BLaER1 treated with 17β-estradiol and CSF1 and Interleukin-3, amounts not matched to agents 10 nM and 100 nM (cell line): ENCODE data around the gene OXER1.

ENCODE experiments used
- H3K27ac ChIP-seq, 11 experiments: shearing (Covaris generic); formaldehyde crosslinking; 2 replicates each; pipeline ENCODE4 v1.8.1; 2022
- H3K27me3 ChIP-seq, 11 experiments: shearing (Covaris generic); formaldehyde crosslinking; 2 replicates each; pipeline ENCODE4 v1.8.1; 2022
- H3K36me3 ChIP-seq, 11 experiments: shearing (Covaris generic); formaldehyde crosslinking; 2 replicates each; pipeline ENCODE4 v1.8.1; 2022
- H3K4me1 ChIP-seq, 10 experiments: shearing (Covaris generic); formaldehyde crosslinking; 2 replicates each; pipeline ENCODE4 v1.8.1; 2022
- H3K4me2 ChIP-seq, 11 experiments: shearing (Covaris generic); formaldehyde crosslinking; 2 replicates each; pipeline ENCODE4 v1.8.1; 2022
- H3K4me3 ChIP-seq, 10 experiments: shearing (Covaris generic); formaldehyde crosslinking; 2 replicates each; pipeline ENCODE4 v1.8.1; 2022
- H3K9ac ChIP-seq, 11 experiments: shearing (Covaris generic); formaldehyde crosslinking; 2 replicates each; pipeline ENCODE4 v1.8.1; 2022
- H3K9me3 ChIP-seq, 11 experiments: shearing (Covaris generic); formaldehyde crosslinking; replicated peaks in 1 of 11; 2 replicates each; pipeline ENCODE4 v1.8.1; 2022
- H4K20me1 ChIP-seq, 11 experiments: shearing (Covaris generic); formaldehyde crosslinking; 2 replicates each; pipeline ENCODE4 v1.8.1; 2022
- Cebpa-rat ChIP-seq, 11 experiments: shearing (Covaris generic); IDR thresholded peaks; 2 replicates each; pipeline ENCODE4 v1.8.1; 2022

The OXER1 gene

DNA sequence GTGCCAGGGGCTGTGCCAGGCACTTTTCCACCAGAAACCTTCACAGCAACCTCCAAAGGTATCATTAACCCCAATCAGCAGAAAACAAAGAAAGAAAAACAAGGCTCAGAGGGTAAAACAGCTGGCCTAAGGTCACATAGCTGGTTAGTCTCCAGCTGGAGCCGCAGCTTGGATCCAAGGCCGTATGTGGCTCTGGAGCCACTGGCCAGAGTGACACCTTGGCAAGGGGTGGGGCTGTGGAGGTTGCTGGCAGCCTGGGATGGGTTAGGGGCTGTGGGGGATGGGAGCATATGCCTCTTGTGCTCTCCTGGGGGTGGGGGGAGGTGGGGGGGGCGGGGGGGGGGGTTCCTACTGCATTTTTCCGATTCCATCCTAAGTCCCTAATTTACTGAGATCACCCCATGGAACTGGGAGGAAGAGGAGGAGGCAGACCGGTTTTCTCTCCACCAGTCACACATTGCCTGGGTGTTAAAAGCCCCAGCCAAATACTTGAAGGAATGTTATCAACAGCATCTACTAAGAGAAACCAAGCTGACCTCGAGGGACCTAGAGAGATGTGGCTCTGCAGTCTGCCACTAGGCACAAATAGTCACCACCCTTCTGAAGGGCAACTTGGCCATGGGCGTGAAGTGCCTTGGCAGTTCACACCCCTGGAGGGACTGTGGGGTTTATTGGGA, 20.4 kb upstream of the OXER1 start:
- H3K36me3 ChIP-seq, result peaks cover 0 to 7% (median 0%) of the 10 kb centered on the region in 11 experiments; a peak in 3 of 22 replicates
- TF ChIP-seq Cebpa-rat (IDR thresholded peaks at IDR 0.05), result no peak
- H3K4me3 ChIP-seq, result no peak overlapping the region
- H3K27ac ChIP-seq, result no peak overlapping the region
- H3K9me3 ChIP-seq, result peaks cover 23 to 27% (median 24%) of the 10 kb centered on the region in 11 experiments
- H3K4me1 ChIP-seq, result no peaks in the 10 kb centered on the region
- H4K20me1 ChIP-seq, result no peaks in the 10 kb centered on the region
- no peak overlapping the region for H3K9ac ChIP-seq
- H3K4me2 ChIP-seq, result no peak overlapping the region
- H3K27me3 ChIP-seq, result no peaks in the 10 kb centered on the region

DNA sequence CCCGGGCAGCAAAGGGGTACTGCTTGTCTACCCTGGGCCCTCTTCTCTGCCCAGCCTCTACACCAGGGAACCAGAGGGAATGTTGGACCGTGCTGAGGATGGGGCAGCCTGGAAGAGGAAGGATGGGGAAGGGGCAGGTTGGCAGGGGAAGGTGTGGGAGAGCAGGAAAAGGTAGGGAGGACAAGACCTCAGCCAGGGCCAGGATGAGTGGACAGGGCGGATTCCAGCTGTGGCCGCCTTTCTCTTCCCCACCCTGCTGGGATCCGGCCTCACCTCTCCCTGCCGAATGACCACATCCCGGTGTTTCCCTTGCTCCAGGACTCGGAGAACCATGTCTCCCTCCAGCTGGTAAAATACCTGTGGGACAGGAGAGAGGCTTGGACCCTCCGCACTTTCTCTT, 19.6 kb upstream of the OXER1 start:
- Histone ChIP-seq H3K4me2 (no peak overlapping the region), H3K9ac (no peak overlapping the region), H3K27ac (no peak overlapping the region), H3K4me3 (no peak overlapping the region), H3K27me3 (no peaks in the 10 kb centered on the region), H3K36me3 (peaks cover 0 to 11% (median 1%) of the 10 kb centered on the region in 11 experiments; a peak in 8 of 22 replicates), H3K9me3 (peaks cover 31 to 36% (median 33%) of the 10 kb centered on the region in 11 experiments), H3K4me1 (no peaks in the 10 kb centered on the region), H4K20me1 (no peaks in the 10 kb centered on the region)
- no peak for TF ChIP-seq Cebpa-rat (IDR thresholded peaks at IDR 0.05)

GRCh38 chr2:42781181-42781580, 17.2 kb upstream of the OXER1 start:
- no peak overlapping the region for H3K4me3 ChIP-seq
- TF ChIP-seq Cebpa-rat (IDR thresholded peaks at IDR 0.05), result no peak
- H3K27me3 ChIP-seq, result no peaks in the 10 kb centered on the region
- H3K36me3 ChIP-seq, result peaks cover 0 to 16% (median 3%) of the 10 kb centered on the region in 11 experiments; a peak in 8 of 22 replicates
- no peaks in the 10 kb centered on the region for H4K20me1 ChIP-seq
- H3K27ac ChIP-seq, result no peak overlapping the region
- no peak overlapping the region for H3K9ac ChIP-seq
- H3K4me2 ChIP-seq, result no peak overlapping the region
- H3K9me3 ChIP-seq, result peaks cover 42 to 56% (median 50%) of the 10 kb centered on the region in 11 experiments
- peaks cover 5 to 8% (median 6%) of the 10 kb centered on the region in 10 experiments for H3K4me1 ChIP-seq

- TF ChIP-seq Cebpa-rat (IDR thresholded peaks at IDR 0.05), result no peak
- Histone ChIP-seq H3K36me3 (peaks cover 0 to 16% (median 3%) of the 10 kb centered on the region in 11 experiments; a peak in 8 of 22 replicates), H3K9ac (no peak overlapping the region), H3K4me3 (peak overlapping the region in 1 of 10 experiments; percentile 4; a peak in 1 of 20 replicates), H4K20me1 (no peaks in the 10 kb centered on the region), H3K9me3 (peaks cover 42 to 56% (median 50%) of the 10 kb centered on the region in 11 experiments), H3K4me2 (no peak overlapping the region), H3K4me1 (peaks cover 17 to 24% (median 21%) of the 10 kb centered on the region in 10 experiments), H3K27me3 (no peaks in the 10 kb centered on the region), H3K27ac (no peak overlapping the region)
These were observed 14.2 kb upstream of the OXER1 start for GRCh38 chr2:42777883-42778805.

- Histone ChIP-seq H3K4me1 (peaks cover 17 to 24% (median 21%) of the 10 kb centered on the region in 10 experiments), H3K36me3 (peaks cover 0 to 12% (median 0%) of the 10 kb centered on the region in 11 experiments; a peak in 6 of 22 replicates), H3K27me3 (no peaks in the 10 kb centered on the region), H3K27ac (peak overlapping the region in 10 of 11 experiments; percentile 27 to 66 (median 54); a peak in 16 of 22 replicates), H3K9ac (peak overlapping the region in 8 of 11 experiments; percentile 8 to 62 (median 33); a peak in 8 of 22 replicates), H3K9me3 (peaks cover 31 to 44% (median 40%) of the 10 kb centered on the region in 11 experiments), H4K20me1 (no peaks in the 10 kb centered on the region), H3K4me2 (peak overlapping the region; percentile 58 to 78 (median 67); a peak in 21 of 22 replicates), H3K4me3 (no peak overlapping the region)
- TF ChIP-seq Cebpa-rat (IDR thresholded peaks at IDR 0.05), result no peak
These were observed 11.9 kb upstream of the OXER1 start for GRCh38 chr2:42775810-42776209.

- Histone ChIP-seq H3K9me3 (peaks cover 25 to 38% (median 34%) of the 10 kb centered on the region in 11 experiments), H3K27ac (peak overlapping the region in 10 of 11 experiments; percentile 15 to 66 (median 54); a peak in 14 of 22 replicates), H3K4me3 (no peak overlapping the region), H3K4me2 (peak overlapping the region; percentile 58 to 78 (median 67); a peak in 19 of 22 replicates), H3K27me3 (no peaks in the 10 kb centered on the region), H3K4me1 (peaks cover 17 to 24% (median 21%) of the 10 kb centered on the region in 10 experiments), H4K20me1 (no peaks in the 10 kb centered on the region), H3K36me3 (peaks cover 0 to 12% (median 0%) of the 10 kb centered on the region in 11 experiments; a peak in 6 of 22 replicates), H3K9ac (peak overlapping the region; percentile 8 to 62 (median 28); a peak in 12 of 22 replicates)
- no peak for TF ChIP-seq Cebpa-rat (IDR thresholded peaks at IDR 0.05)
These were observed 11.3 kb upstream of the OXER1 start for GRCh38 chr2:42775186-42775585.

DNA sequence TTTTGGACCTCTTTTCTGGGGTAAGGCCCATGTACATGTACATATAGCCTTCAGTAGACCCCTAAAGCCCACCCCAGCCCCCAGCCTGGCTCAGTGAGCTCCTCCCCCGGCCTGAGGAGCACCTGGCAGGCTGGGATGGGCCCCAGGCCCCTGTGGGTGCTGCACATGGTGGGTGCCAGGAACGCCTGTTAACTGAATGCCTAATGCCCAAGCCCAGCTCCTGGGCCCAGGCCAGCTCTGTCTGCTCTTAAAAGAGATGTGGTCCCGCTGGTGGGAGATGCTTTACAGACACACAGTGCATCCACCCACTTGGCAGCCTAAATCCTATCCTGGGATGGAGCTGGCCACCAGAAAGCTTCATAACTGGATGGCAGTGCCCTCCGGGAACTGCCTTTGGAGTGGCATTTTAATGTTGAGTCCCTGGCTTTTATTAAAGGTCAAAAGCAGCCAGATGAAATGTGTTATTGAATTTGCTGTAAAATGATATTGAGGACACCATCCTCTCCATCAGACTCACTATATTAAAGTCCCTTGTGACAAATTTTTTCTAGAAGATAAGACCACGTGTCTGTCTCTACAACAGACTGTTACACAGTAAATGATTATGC, 7.7 kb upstream of the OXER1 start:
- H3K9ac ChIP-seq, result no peak overlapping the region
- no peak for TF ChIP-seq Cebpa-rat (IDR thresholded peaks at IDR 0.05)

DNA sequence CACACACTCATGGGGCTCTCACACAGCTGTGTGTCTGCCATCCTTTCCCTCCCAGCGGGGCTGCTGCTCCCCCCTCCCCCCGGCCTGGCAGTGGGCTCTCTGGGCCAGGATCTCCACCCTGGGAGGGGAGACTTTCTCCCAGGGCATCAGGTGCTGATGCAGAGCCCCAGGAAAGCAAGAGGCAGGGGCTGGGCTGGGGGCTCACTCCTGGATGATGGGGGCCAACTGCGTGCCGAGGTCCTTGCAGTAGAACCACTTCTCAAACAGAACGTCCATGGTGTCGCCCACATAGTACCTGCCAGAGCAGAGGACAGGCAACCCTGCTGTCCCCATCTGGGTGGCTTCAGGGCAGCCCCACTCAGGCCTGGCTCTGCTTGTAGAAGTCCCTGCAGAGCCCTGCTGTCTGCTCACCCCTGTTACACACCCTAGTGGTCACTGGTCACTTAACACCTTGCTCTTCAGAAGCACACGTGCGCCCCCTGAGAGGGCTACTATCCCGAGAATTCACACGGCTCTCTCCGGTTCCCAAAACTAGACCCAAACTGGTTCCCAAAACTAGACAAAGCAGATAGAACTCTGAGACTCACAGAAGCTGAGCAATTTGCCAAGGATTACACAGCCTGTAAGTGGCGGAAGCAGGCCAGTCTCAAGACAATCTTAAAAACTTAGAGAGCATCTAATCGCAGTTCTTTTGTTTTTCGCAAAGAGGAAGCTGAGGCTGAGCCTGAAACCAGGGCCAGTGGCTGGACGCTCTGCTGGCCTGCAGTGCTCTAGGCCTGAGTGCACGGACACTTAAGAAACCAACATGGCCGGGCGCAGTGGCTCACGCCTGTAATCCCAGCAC, 6.6 kb upstream of the OXER1 start:
- no peak overlapping the region for H3K4me2 ChIP-seq
- H3K4me1 ChIP-seq, result peaks cover 9 to 29% (median 18%) of the 10 kb centered on the region in 10 experiments; a peak in 17 of 20 replicates
- no peaks in the 10 kb centered on the region for H4K20me1 ChIP-seq
- no peaks in the 10 kb centered on the region for H3K27me3 ChIP-seq
- no peak overlapping the region for H3K4me3 ChIP-seq
- no peak overlapping the region for H3K9ac ChIP-seq
- H3K27ac ChIP-seq, result no peak overlapping the region
- H3K9me3 ChIP-seq, result no peaks in the 10 kb centered on the region
- TF ChIP-seq Cebpa-rat (IDR thresholded peaks at IDR 0.05), result no peak
- no peaks in the 10 kb centered on the region for H3K36me3 ChIP-seq

More for the DNA sequence above, 7.7 kb upstream of the OXER1 start:
- Histone ChIP-seq H3K36me3 (no peaks in the 10 kb centered on the region), H3K4me2 (no peak overlapping the region), H3K27me3 (no peaks in the 10 kb centered on the region), H4K20me1 (no peaks in the 10 kb centered on the region), H3K4me3 (no peak overlapping the region), H3K4me1 (peaks cover 19 to 34% (median 25%) of the 10 kb centered on the region in 10 experiments), H3K27ac (no peak overlapping the region), H3K9me3 (peaks cover 0 to 3% (median 0%) of the 10 kb centered on the region in 11 experiments; a peak in 6 of 22 replicates)
